Cortex of kidney (tissue), 1 donor: ENCODE results near the gene ATP10B.
"Not testable (repeated sequence)": the region's sequence is repeated elsewhere in the genome, so short reads cannot be mapped to it uniquely, and the experiment has no call there.

Experiments
- DNase-seq: peaks from one replicate; lab custom pipeline; 2025; lab: John Stamatoyannopoulos, UW

Gene ATP10B

DNA sequence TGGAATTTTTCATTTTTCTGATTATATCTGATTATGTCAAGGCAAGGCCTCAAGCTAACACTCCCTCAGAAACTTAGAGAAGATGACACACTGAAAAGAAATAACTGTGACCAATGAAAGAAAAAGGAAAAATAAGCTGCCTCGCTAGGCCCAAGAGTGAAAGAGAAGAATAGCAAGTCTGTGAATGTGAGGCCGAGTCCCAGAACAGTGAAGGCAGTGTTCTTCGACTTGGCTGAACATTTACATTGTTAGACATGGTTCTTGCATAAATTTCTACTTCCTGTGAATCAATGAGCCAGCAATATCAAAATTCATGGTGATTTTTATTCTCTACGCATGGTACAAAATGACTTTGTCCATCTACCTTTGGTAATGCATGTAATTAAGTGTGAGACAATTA lies at the start of gene ATP10B:
Gene ATP10B, minus strand, starts transcription at position 163 of the 400 bp plus-strand sequence. CDS start 164,137 bp downstream, outside the sequence.
- no peak for DNase-seq

GRCh38 chr5:160901656-160902055 lies 49.6 kb upstream of the ATP10B start:
- no peak for DNase-seq

DNA sequence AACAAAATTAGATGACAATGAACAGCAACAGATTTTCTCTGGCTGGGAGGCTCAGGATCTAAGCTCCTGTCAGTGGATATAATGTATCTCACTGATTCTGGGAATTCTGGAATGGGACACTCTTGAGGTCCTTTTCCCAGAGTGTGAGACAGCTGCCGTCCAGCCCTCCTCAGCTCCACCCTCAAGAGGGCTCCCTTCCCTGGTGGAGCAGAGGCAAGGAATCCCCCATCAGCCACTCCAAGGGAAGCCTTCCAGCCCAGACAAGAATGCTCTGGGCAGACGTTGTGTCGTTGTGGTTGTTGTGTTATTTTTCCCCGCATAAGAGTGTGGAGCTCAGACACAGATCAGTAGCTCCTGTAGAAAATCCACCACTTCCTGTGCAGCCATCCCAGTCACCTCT lies 47.7 kb upstream of the ATP10B start:
- no peak for DNase-seq

DNA sequence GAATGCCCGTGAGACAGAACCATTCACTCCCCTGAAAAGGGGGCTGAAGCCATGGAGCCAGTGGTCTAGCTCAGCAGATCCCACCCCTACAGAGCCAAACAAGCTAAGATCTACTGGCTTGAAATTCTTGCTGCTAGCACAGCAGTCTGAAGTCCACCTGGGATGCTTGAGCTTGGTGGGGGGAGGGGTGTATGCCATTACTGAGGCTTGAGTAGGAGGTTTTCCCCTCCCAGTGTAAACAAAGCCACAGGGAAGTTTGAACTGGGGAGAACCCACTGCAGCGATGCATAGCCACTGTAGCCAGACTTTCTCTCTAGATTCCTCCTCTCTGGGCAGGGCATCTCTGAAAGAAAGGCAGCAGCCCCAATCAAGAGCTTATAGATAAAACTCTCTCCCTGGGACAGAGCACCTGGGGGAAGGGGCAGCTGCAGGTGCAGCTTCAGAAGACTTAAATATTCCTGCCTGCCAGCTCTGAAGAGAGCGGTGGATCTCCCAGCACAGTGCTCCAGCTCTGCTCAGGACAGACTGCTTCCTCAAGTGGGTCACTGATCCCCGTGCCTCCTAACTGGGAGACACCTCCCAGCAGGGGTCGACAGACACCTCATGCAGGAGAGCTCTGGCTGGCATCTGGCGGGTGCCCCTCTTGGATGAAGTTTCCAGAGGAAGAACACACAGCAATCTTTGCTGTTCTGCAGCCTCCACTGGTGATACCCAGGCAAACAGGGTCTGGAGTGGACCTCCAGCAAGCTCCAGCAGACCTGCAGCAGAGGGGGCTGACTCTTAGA lies 41.4 kb upstream of the ATP10B start:
- DNase-seq, result not testable (repeated sequence)

DNA sequence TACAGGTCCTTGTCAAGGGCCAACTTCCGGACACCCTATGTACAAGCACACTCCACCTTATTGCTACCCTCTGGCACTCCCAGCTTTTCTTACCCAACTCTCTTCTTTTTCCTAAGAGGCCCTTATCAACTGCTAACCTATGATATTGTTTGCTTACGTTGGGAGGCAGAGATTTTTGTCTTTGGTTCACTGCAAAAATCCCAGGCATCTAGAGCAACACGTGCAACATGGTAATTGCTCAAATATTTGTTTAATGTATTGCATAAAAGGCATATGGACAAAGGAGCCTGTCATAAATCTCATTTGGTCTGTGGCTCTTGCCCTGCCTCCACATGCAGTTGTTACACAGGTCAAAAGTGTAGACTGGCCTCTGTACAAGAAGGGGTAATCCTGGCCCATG lies 35.8 kb upstream of the ATP10B start:
- DNase-seq, result no peak

GRCh38 chr5:160873560-160874200 lies 21.7 kb upstream of the ATP10B start:
- DNase-seq, result not testable (repeated sequence)

GRCh38 chr5:160869989-160870521 lies 18.0 kb upstream of the ATP10B start:
- DNase-seq, result no peak

- DNase-seq, result no peak
These were observed 16.0 kb upstream of the ATP10B start for GRCh38 chr5:160867976-160868375.

GRCh38 chr5:160851451-160851850 lies 560 bp downstream of the ATP10B start:
- no peak for DNase-seq

- no peak for DNase-seq
These were observed 1.6 kb downstream of the ATP10B start for GRCh38 chr5:160850421-160850820.

DNA sequence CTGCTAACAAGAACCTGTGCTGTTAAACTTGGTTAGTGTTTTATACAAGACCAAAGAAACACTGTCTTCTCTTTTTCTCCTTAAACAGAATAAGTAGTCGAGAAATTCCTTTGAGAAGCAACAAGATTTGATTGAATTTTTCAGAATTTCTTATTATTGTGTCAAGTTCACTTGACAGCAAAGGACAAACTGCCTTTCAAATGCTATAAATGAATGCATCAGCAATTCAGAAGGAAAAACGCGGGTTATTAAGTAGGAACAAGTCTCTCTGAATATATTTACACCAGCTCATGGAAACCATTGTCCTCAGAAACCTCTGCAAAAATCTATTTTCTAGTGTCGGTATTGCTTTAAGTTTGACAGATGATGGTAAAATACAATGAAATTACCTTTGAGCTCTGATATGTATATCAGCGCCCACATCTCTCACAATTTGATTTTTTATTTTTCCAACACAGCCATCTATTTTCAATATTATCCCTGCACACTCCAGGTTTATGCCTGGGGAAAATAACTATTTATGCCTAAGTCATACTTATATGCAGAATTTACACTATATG lies 4.4 kb downstream of the ATP10B start:
- no peak for DNase-seq

DNA sequence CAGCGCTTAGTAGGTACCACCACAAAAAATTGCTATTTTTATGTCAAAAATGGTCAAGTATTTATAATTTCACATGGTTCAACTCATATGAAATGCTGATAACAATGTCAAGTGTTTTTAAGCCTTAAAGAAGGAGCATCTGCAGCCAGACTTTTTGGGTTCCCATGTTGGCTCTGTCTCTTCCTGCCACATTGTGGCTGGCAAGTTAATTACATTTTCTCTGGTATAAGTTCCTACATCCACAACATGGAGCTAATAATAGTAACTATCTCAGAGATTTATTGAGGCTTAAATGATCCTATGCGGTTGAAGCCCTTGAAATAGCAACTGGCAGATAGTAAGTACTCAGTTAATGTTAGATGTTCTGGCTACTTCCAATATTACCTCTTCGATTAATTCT lies 5.4 kb downstream of the ATP10B start:
- no peak for DNase-seq

DNA sequence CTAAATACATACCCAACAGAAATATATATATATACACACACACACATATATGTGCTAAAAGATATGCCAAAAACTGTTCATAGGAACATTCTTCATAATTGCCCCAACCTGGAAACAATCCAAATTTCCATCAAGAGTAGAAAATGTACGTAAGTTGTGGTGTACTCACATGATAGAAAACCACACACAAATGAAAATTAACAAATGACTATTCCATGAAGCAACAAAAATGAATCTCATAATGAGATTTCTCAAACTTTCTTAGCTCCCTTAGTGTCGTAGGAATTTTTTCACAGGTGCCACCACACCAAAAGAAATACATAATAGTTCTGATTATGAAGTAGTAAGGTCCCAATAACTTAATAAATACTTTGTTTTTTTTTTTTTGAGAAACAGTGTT lies 7.8 kb downstream of the ATP10B start:
- DNase-seq, result no peak

- DNase-seq, result no peak
These were observed 8.8 kb downstream of the ATP10B start for GRCh38 chr5:160843240-160843639.

DNA sequence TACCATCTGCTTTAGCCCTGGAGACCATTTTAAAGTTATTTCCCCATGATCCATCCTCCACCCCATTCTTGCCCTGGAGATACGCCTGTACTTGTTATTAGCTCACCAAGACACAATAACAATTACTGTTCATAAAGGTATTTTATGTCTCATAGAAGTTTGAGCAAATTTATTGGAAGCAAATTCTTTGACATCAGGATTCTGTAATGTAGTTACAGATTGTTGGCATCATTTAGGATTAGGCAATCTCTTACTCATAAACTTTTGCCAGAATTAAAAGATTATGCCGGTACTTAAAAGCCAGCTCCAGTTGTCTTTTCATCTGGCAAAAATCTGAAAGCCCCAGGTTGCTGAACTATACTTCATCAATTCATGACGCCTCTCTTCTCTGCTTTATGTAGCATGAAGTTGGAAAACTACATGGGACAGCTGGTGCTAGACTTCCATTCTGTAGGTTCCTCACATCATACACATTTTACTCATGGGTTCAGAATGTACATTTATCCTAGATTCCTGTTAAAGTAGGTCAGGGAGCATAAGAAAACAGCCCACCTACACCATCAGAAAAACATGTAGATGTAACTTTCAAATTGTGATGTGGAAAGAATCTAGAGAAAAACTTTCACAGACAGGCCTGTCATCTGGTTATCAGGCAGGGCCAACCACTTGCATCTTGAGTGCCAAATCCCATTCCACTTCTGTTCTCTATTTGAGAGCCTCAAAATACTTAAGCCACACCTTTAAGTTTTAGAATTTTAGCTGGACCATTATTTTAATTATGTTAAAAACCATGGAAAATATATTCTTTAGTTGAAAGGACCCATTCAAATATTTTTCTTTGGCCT lies 14.0 kb downstream of the ATP10B start:
- no peak for DNase-seq

- no peak for DNase-seq
These were observed 14.8 kb downstream of the ATP10B start for GRCh38 chr5:160837211-160837610.

DNA sequence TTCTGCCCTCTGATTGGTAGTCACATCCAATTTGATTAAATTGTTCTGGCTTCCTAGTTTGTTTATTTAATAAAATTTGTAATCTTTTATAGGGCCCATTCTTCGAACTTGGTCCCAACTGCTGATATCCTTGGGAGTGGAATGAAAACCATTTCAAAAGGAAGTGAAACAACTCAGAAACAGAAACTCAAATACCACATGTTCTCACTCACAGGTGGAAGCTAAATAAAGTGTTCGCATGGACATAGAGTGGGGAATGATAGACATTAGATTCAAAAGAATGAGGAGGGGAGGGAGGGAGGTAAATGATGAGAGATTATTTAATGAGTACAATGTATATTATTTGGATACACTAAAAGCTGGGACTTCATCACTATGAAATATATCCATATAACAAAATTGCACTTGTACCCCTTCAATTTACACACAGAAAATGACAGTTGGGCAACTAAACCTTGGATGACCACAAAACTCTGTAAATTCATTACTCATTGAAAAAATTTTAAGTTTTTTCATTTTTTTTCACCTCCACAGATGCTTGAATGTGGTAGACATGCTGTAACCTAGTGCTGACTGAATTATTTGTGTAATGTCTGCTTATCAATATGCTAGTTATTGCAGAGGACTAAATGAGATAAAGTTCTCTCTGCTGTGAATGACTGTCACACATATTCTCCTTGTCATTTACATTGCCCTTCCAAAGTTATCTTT lies 16.0 kb downstream of the ATP10B start:
- DNase-seq, result no peak

GRCh38 chr5:160835376-160835775 lies 16.6 kb downstream of the ATP10B start:
- DNase-seq, result no peak

DNA sequence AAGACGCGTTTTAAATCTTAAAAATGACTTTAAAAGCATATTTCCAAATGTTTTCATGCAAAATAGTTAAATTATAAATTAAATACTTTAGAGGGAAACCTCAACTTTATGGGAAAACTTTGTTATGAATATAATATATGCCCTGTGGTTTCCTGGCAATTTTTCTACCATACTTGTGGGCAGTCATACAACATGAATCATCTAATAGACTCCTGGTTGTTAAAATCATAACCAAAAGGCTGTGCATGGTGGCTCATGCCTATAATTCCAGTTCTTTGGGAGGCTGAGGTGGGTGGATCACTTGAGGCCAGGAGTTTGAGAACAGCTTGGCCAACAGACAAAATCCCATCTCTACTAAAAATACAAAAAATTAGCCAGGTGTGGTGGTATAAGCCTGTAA lies 18.2 kb downstream of the ATP10B start:
- DNase-seq, result no peak

DNA sequence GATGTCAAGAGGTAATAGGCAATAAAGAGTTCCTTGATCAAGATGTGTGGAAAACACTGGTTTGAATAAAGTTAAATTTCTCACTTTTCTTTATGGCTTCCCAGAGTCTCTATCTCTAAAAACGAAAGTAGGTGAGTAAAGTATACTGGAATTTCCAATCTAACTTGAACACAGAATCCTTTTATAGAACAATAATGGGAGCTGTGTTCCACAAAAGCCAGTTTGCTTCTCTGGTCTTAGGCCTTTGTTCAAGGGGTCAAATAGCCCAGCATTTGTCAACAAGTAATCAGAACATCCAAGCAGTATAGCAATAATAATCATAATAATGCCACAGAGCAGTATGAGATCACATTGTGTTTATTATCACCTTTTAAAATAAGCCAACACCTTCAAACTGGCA lies 20.2 kb downstream of the ATP10B start:
- no peak for DNase-seq

- no peak for DNase-seq
These were observed 27.6 kb downstream of the ATP10B start for GRCh38 chr5:160824301-160825001.
